GM20431 (cell line): Measurements from ENCODE around the gene ERICH4.
"Not testable (repeated sequence)": the region's sequence is repeated elsewhere in the genome, so short reads cannot be mapped to it uniquely, and the experiment has no call there.

Source experiments
- in situ Hi-C: fragments of 300-500 bp; cut with MseI, MboI; formaldehyde crosslinking; loops from one replicate; pipeline ENCODE4 v1.15.0; 2020; ENCODE audit warnings: low sequenced_read_pairs; ENCODE audit not compliant: unreplicated experiment

The ERICH4 gene

GRCh38 chr19:41457241-41457640 lies 14.3 kb downstream of the ERICH4 start:
- in situ Hi-C loops: no loop called here

GRCh38 chr19:41462497-41462896 lies 19.5 kb downstream of the ERICH4 start:
- in situ Hi-C loops: no loop called here

GRCh38 chr19:41463257-41464256 lies 20.6 kb downstream of the ERICH4 start:
- in situ Hi-C loops: not testable (repeated sequence)

DNA sequence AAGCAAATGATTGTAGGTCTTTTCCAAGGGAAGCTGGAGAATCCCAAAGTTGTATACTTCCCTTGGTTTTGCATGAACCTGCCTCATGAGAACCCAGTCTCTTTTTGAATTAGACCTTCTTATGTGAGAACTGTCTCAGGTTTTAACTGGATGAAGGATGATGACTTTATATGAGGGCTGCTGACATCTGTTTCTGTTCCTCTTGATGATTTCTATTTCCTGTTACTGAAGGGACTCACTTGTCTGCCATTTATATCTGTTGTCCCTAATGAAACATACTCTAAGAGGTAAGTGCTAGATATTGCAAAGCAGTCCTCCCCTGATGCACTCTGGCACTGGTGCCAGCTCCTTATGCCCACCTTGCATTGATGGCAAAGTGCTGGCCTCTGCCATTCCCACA lies 33.6 kb downstream of the ERICH4 start:
- in situ Hi-C loops: no loop called here

GRCh38 chr19:41478171-41478570 lies 35.2 kb downstream of the ERICH4 start:
- in situ Hi-C loops: no loop called here

DNA sequence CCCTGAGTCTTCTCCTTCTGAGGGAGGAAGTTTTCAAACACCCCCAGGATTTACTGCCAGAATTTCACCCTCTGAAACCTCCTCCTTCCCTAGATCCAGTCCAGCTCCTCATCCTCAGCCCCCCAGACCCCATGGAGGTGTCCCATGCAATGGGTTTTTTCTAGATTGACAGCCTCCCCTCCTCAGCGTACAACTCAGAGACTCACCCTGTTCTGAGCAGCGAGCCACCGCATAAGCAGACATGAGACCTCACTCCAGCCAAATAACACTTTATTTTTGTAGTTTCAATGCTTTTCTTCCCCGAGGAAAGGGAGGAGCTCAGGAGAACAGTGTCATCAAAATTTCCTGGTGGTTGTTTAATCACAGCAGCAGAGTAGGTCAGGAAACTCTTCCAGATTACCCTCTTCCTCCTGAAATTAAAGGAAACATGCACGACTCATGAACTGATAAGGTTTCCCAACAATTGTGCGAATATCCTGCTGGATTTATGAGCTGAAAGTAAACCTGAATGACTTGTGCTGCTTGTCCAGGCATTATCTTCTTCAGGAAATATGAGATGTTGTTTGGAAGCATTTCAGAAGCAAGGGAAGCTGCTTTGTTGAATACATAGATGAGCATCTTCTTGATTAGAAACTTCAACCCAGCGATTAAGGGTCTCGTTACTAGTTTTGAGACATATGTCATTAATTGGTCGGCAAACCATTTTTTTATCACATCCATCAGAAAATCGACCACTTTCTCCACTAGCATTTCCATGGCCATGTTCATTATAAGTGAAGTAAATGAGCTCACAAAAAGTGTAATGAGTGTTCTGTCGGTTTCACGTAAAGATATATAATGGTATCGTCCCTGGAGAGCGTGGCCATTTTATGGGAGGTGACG lies 36.2 kb downstream of the ERICH4 start:
- in situ Hi-C loops: no loop called here

- in situ Hi-C loops: no loop called here
These were observed 36.8 kb downstream of the ERICH4 start for GRCh38 chr19:41479757-41480191.

DNA sequence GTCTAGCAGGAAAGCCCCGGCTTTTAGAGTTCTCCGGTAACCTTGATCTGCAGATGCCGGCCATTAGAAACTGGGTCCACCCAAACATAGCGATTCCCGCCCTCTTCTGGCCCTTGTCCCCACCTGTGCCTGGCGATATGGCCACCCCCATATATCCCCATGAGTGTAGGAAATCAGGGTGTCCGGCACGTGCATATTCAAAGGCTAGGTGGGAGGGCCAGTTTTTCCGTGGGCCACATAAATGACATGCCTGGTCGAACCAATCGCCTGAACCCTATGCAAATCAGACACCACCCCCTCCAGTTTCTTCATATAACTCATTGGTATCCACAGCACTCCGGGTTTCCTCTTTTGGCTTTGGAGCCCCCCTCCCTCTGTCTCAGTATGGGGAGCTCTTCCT lies 37.4 kb downstream of the ERICH4 start:
- in situ Hi-C loops: no loop called here

DNA sequence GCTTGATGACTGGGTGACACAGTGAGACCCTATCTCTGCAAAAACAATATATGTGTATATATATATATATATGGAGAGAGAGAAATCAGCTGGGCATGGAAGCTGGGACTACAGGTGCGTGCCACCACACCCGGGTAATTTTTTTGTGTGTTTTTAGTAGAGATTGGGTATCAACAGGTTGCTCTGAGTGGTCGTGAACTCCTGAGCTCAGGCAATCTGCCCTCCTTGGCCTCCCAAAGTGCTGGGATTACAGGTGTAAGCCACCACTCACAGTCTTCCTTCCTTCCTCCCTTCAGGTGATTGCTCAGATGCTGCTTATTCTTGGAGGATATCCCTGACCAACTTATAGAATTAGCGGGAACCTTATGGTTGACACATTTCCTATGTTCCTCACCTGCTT lies 41.9 kb downstream of the ERICH4 start:
- in situ Hi-C loops: no loop called here

GRCh38 chr19:41486953-41487352 lies 44.0 kb downstream of the ERICH4 start:
- in situ Hi-C loops: not testable (repeated sequence)

DNA sequence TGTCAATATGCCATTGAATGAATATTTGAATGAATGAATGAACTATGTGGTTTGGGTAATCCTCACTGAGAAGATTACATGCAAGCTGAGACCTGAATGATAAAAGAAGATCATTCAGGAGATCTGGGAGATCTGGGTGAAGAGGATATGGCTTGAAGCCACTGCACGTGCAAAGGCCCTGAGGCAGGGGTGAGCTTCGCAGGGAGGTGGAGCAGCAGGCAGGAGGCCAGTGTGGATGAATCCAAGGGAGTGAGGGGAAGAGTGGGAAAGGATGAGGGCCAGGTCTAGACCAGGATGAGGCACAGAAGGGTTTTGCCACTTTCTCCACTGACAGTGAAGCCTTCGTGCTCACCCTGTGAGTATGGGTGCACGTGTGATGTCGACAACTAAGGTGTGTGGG lies 49.9 kb downstream of the ERICH4 start:
- in situ Hi-C loops: no loop called here
